HG03460 (cell line): Measurements from ENCODE around the gene ARL5A.

Experiments used
- ATAC-seq: cut with Tn5 transposase; IDR thresholded peaks from one replicate; pipeline ENCODE4 v1.9.1; 2021; ENCODE audit not compliant: unreplicated experiment

The ARL5A gene

DNA sequence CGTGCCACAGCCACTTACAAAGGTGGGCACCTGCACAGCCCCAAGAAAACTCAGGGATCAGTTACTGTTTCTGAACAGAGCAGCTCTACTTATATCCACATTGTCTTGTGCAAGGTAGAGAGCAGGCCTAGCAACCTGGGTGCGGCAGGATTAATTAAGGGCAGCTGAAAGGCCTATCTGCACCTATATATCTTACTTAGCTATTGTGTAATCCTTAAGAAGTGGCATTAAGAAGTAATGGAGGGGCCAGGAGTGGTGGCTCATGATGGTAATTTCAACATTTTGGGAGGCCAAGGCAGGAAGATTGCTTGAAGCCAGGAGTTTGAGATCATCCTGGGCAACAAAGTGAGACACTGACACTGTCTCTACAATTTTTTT lies 12.8 kb upstream of the ARL5A start:
- no peak for ATAC-seq

DNA sequence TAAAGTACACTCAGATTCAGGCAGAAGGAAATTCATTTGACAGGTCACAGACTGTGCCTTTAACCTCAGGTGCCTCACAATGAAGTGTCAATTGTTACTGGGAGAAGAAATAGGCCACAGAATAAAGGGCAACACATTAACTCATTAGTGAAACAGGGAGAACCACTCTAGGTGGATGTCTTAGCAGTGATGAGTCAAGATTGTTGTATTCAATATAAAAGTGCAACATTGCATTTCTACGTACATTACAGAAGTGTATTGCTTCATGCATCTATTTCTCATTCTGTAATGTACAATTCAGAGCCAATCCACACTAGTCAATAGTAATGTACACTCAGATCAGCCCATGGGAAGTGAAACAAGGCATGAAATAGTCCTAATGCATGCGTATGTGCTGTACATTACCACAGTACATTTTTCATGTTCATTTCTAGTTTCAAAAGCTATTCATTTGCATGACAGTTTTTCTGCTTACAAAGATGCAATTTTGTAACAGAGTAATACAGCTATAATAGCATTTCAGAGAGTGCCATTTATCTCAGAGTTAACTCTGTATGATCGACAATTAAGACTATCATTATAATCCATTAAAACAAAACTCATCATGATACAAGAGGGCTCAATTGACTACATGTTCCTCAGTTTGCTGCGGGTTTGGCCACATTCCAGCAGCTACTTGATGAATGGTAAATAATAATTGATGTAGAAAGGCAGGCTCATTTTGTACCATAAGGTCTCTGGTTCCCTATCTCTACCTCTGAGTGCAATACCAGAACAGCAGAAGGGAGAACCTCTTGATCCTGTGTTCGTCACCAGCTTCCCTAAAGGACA lies 12.2 kb upstream of the ARL5A start:
- ATAC-seq: peak; percentile 99

DNA sequence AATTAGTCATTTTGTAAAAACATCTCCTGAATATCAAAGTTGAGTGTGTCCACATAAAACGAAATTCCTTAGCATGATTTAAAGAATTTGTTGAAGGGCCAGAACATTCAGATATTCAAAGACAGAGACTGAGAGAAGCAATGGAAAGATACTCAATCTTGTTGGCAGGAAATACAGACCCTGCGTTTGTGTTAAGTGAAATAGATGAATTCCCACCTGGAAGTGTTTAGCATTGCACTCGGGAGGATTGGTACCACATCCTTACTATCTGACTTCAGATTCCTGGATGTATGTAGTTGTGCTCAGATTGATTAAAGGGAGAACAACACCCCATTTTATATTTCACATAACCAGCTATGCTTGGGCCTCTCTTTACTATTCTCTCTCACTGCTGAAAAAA lies 9.7 kb upstream of the ARL5A start:
- ATAC-seq: no peak

DNA sequence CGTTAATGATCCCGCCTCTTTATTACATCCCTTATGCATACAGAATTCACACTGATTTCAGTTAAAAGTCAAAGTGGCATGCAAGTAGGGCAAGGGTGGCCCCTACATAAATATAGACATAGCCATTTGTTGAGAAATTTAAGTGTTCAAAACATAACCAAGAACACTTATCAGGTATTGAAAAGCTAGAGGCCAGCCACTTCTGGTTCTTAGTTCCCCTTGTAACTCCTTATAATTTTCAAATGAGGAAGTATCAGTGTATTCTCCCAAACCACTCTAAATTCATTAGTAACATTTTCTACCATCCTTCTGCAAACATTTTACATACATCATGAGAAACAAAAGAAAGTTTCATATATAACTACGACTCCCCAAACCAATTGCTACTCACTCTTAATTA lies 5.8 kb upstream of the ARL5A start:
- ATAC-seq: no peak

DNA sequence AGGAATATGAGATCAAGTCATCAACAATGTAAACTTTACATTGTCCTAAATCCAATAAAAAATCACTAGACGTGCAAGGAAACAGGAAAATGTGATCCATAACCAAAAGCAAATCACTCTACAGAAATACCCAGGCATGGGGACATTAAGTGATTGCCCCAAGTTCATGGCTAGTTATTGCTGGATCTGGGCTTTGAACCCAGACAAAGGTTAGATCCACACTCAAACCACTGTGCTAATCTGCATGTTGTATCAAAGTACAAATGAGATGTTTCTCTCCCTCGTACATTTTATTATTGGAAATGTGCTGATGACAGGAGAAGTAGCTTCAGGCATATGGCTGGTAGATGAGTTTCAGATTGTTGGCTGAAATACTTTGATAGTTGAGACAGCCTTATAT lies 2.7 kb upstream of the ARL5A start:
- ATAC-seq: no peak

DNA sequence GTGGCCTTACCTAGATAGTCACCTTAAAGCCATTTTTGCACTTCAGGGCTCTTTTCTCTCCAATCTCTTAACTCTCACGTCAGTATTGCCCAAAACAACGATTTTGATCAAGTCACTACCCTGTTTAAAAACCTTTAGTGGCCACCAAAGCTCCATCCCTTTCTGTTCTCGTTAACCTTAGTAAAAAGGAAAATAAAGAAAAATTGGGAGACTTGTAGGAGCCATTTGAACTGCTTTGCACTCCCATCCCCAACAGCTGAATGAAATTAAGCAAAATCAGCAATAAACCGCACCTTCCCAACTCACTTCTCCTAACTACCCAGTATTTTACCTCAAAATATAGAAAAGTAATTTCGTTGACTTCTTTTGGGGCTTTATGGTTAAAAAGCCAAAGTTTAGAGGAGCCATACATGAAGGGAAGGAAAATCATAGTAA lies 686 bp upstream of the ARL5A start:
- no peak for ATAC-seq

DNA sequence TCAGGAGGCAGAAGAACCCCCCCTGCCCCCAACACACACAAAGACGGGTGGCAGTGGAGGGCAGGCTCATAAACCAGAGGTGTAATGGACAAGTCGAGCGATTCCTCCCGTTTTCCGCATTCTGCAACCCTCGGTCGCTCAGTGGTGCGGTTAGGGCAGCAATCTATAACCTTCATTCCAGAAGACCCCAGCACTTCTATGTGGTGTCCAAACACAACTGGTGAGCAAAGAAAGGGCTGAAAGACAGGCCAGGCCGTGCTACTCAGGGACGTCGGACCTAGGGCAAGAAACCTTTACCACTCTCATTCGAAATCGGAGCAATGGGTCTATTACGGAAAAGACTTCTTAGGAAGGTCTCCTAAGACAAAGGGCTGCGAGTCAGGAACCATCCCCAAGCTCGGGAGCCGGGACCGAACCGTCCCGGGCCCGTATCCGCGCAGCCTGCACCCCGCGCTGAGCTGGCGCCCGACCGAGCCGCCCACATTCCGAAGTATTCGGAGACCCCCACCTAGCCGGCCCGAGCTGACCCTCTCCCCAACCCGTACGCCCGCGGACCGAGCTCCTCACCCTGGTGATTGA lies 568 bp downstream of the ARL5A start:
- ATAC-seq: peak; percentile 23

DNA sequence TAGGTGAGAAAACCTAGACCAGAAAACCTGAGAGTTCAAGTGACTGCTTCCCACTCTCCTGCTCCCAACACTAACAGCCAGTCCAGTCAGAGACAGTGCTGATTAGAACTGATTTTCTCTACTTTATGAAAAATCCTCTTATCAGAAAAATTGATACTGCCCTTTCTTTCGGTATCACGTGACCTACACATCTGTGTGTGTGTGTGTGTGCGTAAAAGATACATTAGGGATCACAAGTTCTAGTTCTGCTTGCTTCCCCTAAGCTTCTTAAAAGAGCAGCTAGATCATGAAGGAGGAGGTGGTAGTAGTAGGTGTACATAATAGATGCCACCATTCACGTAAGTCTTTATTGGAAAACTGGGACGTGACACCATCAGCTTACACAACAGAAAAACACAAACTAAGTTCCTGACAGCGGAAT lies 1.5 kb downstream of the ARL5A start:
- ATAC-seq: no peak

DNA sequence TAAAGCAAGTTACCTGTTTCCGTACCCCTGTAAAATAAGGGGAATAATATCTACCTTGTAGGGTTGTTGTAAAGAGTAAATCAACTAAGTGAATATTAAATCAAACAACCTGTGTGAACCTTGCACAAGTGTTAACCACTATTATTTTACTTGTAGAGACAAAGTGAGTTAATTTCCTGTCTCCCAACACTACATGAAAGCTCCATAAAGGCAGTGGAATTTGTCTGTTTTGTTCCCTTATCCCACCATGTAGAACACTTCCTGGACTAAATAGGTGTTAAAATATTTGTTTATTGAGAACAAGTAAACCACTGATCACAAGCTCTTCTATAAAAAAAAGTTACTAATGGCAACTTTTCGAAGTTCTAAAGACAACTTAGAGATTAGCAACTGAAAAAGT lies 3.3 kb downstream of the ARL5A start:
- no peak for ATAC-seq

DNA sequence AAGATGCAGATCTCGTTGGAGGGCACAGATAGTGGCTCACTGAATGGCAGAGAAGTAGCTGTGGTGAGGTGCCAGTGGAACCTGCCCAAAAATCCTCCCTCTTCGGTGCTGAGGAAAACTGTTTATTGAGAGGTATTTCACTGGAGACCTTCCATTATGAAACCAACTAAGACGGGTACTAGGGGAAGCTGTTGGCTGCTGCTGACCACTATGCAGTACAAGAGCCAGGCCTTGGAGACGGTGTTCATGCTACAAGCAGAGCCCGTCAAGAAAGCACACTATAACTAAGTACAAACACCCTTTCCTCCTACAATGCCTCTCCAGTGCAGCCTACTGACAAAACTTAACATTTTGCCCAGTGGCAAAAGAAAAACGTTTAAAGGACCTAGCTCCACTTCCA lies 4.6 kb downstream of the ARL5A start:
- no peak for ATAC-seq

DNA sequence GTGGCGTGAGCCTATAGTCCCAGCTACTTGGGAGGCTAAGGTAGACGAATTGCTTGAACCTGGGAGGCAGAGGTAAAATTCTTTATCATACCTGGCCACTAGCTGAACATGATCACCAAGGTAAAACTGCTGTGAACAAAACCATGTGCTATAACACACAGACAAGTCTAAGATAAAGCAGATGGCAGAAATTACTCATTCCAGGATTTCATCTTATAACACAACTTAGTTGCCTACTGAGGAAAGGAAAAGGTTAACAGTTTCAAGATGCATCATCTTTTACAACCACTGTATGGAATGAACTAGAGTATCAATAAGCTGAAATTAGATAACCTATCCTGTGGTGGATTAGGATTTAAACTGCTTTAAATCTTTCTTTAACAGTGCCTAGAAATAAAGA lies 8.3 kb downstream of the ARL5A start:
- peak; percentile 46 for ATAC-seq

DNA sequence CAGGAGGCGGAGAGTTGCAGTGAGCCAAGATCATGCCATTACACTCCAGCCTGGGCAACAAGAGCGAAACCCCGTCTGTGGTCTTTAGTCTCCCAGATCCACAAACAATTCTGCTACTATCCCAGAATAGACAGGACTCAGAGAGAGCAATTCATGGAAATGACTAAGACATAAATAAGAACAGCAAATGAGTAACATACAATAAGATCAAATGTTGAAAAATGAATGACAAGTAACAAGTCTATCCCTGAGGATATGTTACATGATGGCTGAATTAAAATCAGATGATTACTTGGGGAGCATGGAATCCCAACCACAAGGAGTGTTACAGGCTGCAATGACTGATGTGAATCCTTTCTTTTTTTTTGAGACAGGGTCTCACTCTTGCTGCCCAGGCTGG lies 10.3 kb downstream of the ARL5A start:
- ATAC-seq: no peak

DNA sequence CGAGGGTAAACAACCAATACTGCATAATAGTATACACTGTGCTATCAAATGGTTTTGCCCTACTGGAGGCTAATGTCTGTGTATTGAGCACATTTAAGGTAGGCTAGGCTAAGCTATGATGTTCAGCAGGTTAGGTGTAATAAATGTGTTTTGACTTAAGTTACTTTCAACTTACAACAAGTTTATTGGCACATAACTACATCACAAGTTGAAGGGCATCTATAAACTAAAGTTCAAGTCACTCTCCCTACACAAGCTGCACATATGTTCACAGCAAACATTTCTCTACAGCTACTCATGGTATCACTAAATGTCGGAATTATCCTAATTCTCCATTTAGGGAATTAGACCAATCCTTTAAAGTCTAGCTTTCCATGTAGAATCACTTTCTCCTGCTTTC lies 11.4 kb downstream of the ARL5A start:
- no peak for ATAC-seq

DNA sequence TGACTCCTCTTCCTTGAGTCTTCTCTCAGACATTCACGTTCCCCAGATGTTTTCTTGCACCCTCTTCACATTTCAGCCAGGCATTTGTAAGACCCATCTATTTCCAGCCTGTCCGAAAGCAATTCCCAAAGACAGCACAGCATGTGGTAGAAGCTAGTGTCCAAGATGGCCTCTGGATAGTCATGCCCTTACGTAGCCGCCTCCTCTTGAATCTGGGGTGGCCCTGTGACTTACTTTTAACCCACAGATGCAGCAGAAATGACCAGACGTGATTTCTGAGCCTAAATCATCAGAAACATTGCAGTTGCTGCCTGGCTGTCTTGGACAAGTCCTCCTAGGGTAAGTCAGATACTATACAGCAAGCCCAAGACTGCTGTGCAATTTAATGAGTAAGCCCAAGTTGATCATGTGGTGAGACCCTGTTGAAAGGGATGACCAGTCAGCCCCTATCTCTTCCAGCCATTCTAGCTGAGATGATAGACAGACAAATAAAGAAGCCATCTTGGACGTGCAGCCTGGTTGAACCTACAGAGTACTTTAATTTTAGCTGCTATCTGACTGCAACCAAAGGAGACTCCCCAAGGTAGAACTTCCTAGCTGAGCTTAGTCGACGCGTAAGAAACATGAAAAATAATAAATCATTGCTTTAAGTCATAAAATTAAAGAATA lies 12.3 kb downstream of the ARL5A start:
- ATAC-seq: no peak

DNA sequence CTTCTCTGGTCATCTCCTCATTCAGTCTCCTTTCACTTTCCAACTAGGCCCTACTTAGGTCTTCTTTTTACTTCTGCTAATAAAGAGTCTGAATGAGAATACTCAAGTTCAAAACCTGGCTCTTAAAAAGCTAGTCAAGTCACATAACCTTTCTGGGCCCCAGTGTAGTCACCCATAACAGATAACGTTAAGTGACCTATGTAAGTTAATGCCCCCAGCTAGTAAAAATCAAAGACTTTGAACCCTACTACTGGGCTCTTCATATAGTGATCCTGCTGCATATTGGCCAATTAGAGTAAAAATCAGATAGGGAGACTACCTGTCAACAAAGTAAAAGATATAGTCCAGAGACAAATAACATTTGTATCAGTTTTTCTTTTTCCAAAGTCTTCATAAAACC lies 17.7 kb downstream of the ARL5A start:
- ATAC-seq: no peak

DNA sequence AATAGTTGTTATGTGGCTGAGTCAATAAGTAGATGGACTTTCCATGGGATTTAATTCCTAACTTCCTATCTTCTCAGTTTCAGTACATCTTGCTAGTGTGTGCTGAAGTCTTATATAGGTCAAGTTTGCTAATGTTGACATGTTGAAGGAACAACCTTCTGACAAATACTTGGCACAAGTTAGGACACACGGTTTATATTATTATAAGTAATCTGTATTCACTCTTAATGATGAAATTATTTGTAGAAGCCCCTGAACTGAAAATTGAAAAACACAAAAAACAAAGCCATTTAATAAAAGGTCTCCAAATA lies 19.2 kb downstream of the ARL5A start:
- ATAC-seq: no peak

DNA sequence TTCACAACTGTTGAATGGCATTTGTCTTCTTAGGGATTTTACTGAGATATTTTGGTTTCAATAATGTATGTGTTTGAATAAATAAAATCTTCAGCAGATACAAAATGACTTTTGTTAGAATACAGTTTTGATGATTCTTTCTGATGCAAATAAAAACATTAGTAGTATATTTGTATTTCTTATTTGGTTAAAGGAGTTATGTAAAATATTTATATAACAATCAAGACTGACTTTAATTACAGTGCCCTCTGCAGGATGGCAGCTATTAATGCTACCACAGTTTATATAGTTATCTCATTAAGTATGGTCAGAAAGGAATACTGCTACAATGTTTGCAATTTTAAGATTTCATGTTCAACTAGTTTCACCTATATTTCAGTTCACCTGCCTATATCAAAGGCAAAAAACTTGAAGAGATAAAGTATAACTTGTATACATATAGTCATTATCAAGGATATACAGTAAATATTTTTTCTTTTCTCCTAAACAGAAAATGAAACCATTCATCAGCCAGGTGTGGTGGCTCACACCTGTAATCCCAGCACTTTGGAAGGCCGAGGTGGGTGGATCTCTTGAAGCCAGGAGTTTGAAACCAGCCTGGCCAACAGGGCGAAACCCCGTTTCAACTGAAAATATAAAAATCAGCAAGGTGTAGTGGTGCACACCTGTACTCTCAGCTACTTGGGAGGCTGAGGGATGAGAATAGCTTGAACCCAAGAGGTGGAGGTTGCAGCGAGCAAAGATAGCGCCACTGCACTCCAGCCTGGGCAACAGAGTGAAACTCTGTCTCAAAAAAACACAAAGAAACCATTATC lies 19.8 kb downstream of the ARL5A start:
- peak; percentile 56 for ATAC-seq

DNA sequence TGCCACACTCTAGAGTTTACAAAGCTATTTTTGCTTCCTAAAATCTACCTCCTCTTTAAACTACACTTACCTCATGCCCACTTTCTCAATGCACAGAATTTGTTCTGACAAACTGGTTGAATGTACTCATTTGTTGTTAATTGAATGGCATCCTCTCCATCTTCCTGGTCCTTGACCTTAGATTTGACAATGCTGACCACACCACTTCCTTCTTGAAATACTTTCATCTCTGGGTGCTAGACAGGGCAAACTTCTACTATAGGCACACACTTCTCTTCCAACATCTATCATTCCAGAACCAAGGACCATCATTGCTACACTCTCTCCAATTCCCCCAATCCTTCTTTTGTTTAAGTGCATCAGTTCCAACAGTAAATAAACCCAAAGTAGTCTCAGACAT lies 22.3 kb downstream of the ARL5A start:
- no peak for ATAC-seq

DNA sequence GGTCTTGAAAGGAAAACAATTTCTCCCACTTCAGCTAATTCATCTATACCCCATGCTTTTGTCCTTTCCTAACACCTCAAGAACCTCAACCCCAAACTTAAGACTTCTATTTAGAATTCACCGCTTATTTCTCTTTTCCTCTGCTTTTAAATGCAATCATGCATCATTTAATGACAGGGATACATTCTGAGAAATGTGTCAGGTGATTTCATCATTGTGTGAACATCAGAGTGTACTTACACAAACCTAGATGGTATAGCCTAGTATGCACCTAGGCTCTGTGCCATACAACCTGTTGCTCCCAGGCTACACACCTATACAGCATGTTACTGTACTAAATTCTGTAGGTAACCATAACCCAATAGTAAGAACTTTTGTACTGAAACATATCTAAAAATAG lies 22.9 kb downstream of the ARL5A start:
- no peak for ATAC-seq

DNA sequence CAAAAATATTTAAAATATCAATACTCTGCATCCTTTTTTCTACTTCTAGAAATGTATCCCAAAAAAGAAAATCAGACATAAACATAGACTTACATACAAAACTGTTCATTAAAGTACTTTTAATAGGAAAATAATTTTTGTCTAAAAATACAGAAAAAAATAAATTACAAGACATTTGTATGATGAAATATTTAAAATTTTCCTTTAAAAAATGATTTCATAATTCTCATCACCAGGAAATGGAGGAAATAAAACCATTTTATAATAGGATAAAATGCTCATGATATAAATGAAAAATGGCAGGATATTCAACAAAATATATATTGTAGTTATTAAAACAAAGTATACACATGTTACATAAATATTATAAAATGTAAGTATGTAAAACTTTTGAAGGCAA lies 24.4 kb downstream of the ARL5A start:
- ATAC-seq: no peak

DNA sequence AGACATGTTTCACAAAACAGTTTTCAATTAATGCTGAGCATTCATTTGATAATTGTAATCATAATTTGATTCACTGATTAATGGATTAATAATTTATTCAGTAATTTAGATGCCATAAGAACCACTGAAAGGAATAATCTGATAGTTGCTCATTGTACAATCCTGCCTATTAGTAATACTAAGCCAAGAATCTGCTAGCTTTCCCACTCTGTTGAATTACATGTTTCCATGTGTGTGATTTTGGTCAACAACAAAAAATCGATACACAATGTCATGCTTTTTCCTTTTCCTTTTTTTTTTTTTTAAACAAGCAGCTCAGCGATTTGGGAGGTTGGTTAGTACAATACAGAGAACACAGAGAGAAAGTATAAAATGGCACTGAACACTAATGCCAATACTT lies 25.9 kb downstream of the ARL5A start:
- no peak for ATAC-seq

DNA sequence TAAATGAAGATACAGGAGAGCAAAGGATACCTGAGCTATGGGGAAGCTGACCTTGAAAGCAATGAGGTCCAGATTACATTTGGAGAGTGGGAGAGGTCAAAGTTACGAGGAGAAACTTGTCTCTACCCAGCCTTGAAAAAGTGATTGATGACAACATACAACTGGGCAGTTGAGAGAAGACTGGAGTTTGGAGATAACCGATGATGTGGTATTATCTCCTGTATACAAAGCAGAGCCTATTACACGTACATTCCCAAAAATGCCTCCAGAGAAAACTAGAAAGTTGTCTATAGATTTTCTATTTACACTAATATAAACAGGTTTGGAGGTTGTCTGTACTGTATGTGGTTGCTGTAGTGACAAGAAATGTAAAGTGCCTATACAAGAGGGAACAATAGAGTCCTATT lies 28.3 kb downstream of the ARL5A start:
- no peak for ATAC-seq
